HS-5 (cell line): ENCODE results near the gene LRRC3C.
A peak's percentile ranks its signal among the peaks of the same experiment; 100 is the strongest.

Experiments
- DNase-seq: peaks from one replicate; pipeline ENCODE4 v3.0.0-alpha.2; 2012; ENCODE audit warnings: low read depth

LRRC3C gene

DNA sequence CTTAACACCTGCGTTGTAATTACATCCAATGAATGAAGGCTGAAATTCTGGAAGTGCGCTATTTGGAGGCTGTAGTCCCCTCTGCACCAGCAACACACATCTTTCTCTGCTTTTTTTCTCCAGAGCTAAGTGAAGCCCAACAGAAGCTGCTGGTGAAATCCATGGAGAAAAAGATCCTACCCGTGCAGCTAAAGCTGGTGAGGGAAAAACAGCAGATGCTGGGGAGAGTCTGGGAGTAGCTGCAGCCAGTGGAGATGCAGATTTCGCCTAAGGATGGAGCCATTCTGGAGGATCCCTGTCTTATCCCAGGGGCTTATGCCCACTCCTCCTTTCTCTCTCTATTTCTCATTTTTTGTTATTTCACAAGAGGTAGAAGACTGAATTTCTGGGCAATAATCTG is 48.3 kb downstream of the LRRC3C start:
- no peak for DNase-seq

DNA sequence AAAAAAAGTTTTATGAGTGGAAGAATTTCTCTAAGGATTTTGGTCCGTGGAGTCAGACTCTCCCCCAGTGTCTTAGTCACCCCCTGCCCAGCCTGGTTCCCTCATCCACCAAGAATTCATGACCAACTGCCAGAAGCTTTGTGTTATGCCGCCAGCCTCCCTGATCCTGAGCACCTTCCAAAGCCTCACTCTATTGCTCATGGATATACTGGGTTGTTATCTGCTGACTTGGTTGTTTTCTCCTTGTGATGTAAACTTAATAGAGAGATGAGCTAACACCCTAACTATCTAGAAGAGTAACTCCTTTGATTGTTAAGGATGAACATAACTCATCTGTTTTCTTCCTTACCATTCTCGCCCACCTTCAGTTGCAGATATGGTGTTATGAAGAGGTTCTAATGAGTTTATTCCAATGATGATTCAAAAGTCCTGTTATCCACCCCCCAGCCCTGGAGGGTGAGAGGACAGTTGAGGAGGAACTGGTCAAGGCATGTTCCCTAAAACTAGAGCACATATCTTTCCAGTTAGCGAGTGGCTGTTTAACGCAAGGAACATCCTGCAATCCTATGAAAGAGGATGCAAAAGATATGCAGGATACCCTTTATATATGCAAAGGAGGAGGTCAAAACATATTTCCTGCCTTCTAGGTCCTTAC is 51.6 kb downstream of the LRRC3C start:
- peak; percentile 88 for DNase-seq

- DNase-seq, result peak; percentile 10
Measured at GRCh38 chr17:39979893-39980350, 52.4 kb downstream of the LRRC3C start.

DNA sequence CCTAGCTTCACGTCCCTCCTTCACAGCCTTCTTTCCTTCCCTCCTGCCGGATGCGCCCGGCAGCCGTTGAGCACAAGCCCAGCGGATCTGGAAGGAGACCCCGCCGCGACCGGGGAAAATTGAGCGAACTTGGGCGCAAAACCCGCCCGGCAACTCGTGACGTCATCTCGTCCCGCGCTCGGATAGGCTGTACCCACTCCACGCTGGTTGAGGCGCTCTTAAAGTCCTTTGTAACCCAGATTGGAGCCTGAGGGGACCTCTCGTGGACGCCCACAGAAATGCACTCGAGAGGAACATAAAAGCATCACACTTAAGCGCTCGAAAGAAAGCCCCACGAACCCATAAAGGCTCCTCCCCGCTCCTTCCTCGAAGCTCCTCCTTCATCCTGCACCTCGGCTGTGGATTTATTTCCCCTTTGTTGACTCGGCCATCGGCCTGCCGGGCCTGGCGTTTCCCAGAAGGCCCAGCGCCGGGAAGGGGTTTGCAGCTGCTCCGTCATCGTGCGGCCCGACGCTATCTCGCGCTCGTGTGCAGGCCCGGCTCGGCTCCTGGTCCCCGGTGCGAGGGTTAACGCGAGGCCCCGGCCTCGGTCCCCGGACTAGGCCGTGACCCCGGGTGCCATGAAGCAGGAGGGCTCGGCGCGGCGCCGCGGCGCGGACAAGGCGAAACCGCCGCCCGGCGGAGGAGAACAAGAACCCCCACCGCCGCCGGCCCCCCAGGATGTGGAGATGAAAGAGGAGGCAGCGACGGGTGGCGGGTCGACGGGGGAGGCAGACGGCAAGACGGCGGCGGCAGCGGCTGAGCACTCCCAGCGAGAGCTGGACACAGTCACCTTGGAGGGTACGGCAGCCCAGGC is 53.0 kb downstream of the LRRC3C start, which contains the start of gene PSMD3:
PSMD3 (plus strand) TSS at position 457 of the 856 bp plus-strand sequence; CDS start at position 621, 164 bp downstream.
- DNase-seq, result peak; percentile 99

- DNase-seq, result no peak
Measured at GRCh38 chr17:39981207-39981741, 53.7 kb downstream of the LRRC3C start.

DNA sequence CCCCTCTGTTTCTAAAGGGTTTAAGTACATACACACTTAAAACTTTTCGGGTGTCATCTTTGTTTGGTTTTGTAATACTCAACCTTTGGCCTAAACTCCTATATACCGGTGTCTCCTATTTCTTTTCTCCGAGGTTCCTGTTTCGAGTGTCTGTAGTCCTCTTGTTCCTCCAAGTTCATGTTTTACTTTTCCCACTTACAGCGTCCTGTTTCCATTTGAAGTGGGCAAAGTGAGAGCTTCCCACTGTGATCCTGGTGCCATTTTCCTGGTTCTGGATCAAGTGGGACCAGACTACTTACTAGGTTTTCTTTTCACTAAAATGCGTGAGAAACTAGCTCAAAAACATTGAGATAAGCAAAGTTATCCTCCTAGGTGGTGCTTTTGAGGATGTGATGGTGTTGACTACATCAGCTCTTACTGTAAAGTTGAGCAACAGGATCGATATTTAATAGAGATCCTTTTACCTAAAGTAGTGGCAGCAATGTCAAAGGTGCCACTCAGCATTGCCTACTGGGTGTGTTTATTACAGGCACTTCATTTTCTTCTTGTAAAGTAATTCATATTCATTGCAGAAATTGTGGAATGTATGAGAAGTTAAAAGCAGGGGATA is 54.3 kb downstream of the LRRC3C start:
- DNase-seq, result no peak

DNA sequence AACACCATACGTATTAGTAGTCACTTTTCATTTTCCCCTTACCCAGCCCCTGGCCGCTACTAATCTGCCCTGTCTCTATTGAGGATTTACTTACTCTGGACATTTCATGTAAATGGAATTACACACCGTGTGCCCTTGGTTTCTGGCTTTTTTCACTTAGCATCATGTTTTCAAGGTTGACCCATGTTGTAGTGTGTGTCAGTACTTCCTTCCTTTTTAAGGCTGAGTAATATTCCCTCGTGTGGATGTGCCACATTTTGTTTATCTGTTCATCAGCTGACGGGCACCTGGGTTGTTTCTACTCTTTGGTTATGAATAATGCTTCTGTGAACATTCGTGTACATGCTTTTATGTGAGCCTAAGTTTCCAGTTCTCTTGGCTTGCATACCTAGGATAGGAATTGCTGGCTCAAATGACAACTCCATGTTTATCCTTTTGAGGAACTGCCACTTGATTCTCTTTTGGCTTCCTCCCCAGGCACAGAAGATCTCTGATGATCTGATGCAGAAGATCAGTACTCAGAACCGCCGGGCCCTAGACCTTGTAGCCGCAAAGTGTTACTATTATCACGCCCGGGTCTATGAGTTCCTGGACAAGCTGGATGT is 60.8 kb downstream of the LRRC3C start:
- DNase-seq, result no peak

DNA sequence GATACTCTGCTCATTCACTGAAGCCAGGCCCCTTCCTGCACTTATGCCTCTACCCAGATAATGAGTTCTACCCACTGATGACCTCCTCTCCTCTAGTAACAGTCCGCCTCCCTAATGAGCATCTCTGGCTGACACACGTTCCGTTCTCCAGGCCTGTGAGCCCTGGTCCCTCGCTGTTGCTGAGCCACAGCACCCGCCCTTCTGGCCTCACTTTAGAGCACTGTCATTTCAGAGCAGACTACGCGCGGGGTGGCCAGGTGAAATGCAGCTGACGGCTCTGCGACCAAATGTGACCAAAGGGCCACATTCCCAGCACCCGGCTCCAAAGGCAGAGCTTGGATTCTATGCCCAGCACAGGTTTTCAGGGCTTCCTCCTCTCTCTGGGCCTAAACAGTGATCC is 66.9 kb downstream of the LRRC3C start:
- DNase-seq, result no peak
